Endothelial cell of umbilical vein (primary cell): ENCODE data around the gene THSD4. TPM values are rescaled to one million over a fixed set of nuclear protein-coding genes. Genes with fewer than 3 reads are reported as not detected.
A peak's percentile ranks its signal among the peaks of the same experiment; 100 is the strongest.

Source experiments
- BruUV-seq: library from RNA; stranded (reverse); fragments of 400-500 nt; replicated peaks from 2 replicates; lab custom pipeline; 2021; lab: Mats Ljungman, UMichigan
- CTCF ChIA-PET: fragments of 300-600, 350-600 bp; sonication (Branson Sonifier 250); formaldehyde crosslinking; loops from one replicate; lab custom pipeline; 2021; ENCODE audit warnings: antibody characterized with exemption, inconsistent platforms; lab: Charles Lee
- POLR2A ChIA-PET: fragments of 300-600, 350-600 bp; sonication (Branson Sonifier 250); formaldehyde crosslinking; loops from one replicate; lab custom pipeline; 2021; ENCODE audit warnings: antibody characterized with exemption, inconsistent platforms; lab: Charles Lee
- DNase-seq: peaks from one replicate; pipeline ENCODE4 v3.0.0-alpha.2; 2011; ENCODE audit warnings: low read depth, low spot score
- FAIRE-seq: peaks from 2 replicates; lab custom pipeline; 2011; peaks lifted over from hg19 to GRCh38; lab: Jason Lieb, UNC
- H2AFZ ChIP-seq: 2 replicates; pipeline ENCODE4 v1.6.0; 2012; ENCODE audit warnings: low read depth, low read length, control low read depth, inconsistent platforms
- H3K27ac ChIP-seq: 2 replicates; pipeline ENCODE4 v1.5.1; 2011; ENCODE audit warnings: low read depth, mild to moderate bottlenecking, control low read depth, low read length, moderate library complexity; ENCODE audit not compliant: insufficient read depth
- H3K27me3 ChIP-seq, 2 experiments: 2 replicates each; pipeline versions ENCODE4 v1.6.0 to v1.6.1; 2011; ENCODE audit warnings: low read length in 2 of 2, mixed read lengths in 1 of 2; ENCODE audit not compliant: control insufficient read depth in 2 of 2, insufficient read depth in 2 of 2
- H3K36me3 ChIP-seq, 2 experiments: 2 replicates in 1 of 2; 3 replicates in 1 of 2; pipeline ENCODE4 v1.5.1; 2011; ENCODE audit warnings: low read length in 2 of 2, mild to moderate bottlenecking in 1 of 2, moderate library complexity in 1 of 2; ENCODE audit not compliant: control insufficient read depth in 2 of 2, insufficient read depth in 2 of 2; ENCODE audit errors: extremely low read depth in 1 of 2
- H3K4me1 ChIP-seq: 3 replicates; pipeline ENCODE4 v1.5.1; 2011; ENCODE audit warnings: mild to moderate bottlenecking, low read length; ENCODE audit not compliant: control insufficient read depth, insufficient read depth; ENCODE audit errors: extremely low read depth
- H3K4me2 ChIP-seq: 2 replicates; pipeline ENCODE4 v1.6.1; 2011; ENCODE audit warnings: low read length, control low read depth, mixed read lengths; ENCODE audit not compliant: insufficient read depth
- H3K4me3 ChIP-seq, 3 experiments: fragments of 200-600 bp in 1 of 3; sonication (generic), shearing (Covaris generic) in 1 of 3; replicated peaks in 1 of 3; 2 replicates each; pipeline ENCODE4 v1.5.1; 2011 to 2016; ENCODE audit warnings: control low read depth in 3 of 3, low read length in 3 of 3, mild to moderate bottlenecking in 2 of 3, inconsistent platforms in 1 of 3, low read depth in 1 of 3, moderate library complexity in 1 of 3; ENCODE audit not compliant: insufficient read depth in 1 of 3
- H3K79me2 ChIP-seq: 2 replicates; pipeline ENCODE4 v1.6.0; 2012; ENCODE audit warnings: low read length, inconsistent platforms; ENCODE audit not compliant: control insufficient read depth, insufficient read depth
- H3K9ac ChIP-seq: replicated peaks from 2 replicates; pipeline ENCODE3; 2011; ENCODE audit warnings: low read length, control low read depth; ENCODE audit not compliant: insufficient read depth; ENCODE audit errors: extremely low read depth
- H3K9me1 ChIP-seq: replicated peaks from 3 replicates; pipeline ENCODE4 v1.6.0; 2011; ENCODE audit warnings: mild to moderate bottlenecking, low read length; ENCODE audit not compliant: control insufficient read depth, insufficient read depth; ENCODE audit errors: extremely low read depth
- H3K9me3 ChIP-seq: replicated peaks from 2 replicates; pipeline ENCODE4 v1.5.1; 2012; ENCODE audit warnings: low read length, inconsistent platforms; ENCODE audit not compliant: control insufficient read depth, insufficient read depth
- H4K20me1 ChIP-seq: replicated peaks from 2 replicates; pipeline ENCODE3; 2011; ENCODE audit warnings: mild to moderate bottlenecking, low read length; ENCODE audit not compliant: control insufficient read depth, insufficient read depth; ENCODE audit errors: extremely low read depth
- EZH2 ChIP-seq: IDR thresholded peaks from 2 replicates; pipeline ENCODE4 v1.6.1; 2012; ENCODE audit warnings: borderline replicate concordance, low read depth, mild to moderate bottlenecking, moderate library complexity, low read length, inconsistent platforms; ENCODE audit not compliant: severe bottlenecking
- GATA2 ChIP-seq: IDR thresholded peaks from 2 replicates; pipeline ENCODE4 v1.7.0; 2011; ENCODE audit warnings: low read depth, mild to moderate bottlenecking, moderate library complexity, mixed read lengths, low read length; ENCODE audit not compliant: insufficient read length, insufficient read depth
- JUN ChIP-seq: IDR thresholded peaks from 2 replicates; pipeline ENCODE4 v1.6.1; 2011; ENCODE audit warnings: borderline replicate concordance, low read depth; ENCODE audit not compliant: insufficient read length, insufficient read depth
- MAX ChIP-seq: IDR thresholded peaks from 2 replicates; pipeline ENCODE4 v1.6.1; 2011; ENCODE audit not compliant: insufficient read depth, insufficient read length
- MYC ChIP-seq: IDR thresholded peaks from one replicate; pipeline ENCODE4 v1.6.1; 2011; ENCODE audit warnings: mild to moderate bottlenecking, low read depth, low read length
- POLR2A ChIP-seq: IDR thresholded peaks from 2 replicates; pipeline ENCODE4 v1.6.1; 2012; ENCODE audit warnings: low read depth, mild to moderate bottlenecking, control low read depth, low read length
- POLR2AphosphoS5 ChIP-seq: IDR thresholded peaks from 2 replicates; pipeline ENCODE4 v1.6.1; 2012; ENCODE audit warnings: low read depth, mild to moderate bottlenecking, control low read depth, low read length, moderate library complexity; ENCODE audit not compliant: insufficient read depth
- dilution Hi-C: fragments of 300-500 bp; cut with MboI; formaldehyde crosslinking; loops from one replicate; pipeline ENCODE4 v1.15.0; 2019; ENCODE audit warnings: low sequenced_read_pairs; ENCODE audit not compliant: extremely low pct_ligation_motif_present
- intact Hi-C: fragments of 100-400 bp; cut with micrococcal nuclease; formaldehyde crosslinking; loops from one replicate; pipeline ENCODE4 v1.10.0; 2022
- polyA plus RNA-seq, 4 experiments: library from polyadenylated mRNA; depleted of rRNA in 3 of 4; stranded (reverse) in 3 of 4; unstranded in 1 of 4; fragments of >200 nt; gene quantifications; 2 replicates each; pipeline versions ENCODE4 v1.2.1 to v1.2.3, GENCODE V29; 2011 to 2012; ENCODE audit warnings: missing spikeins in 1 of 4
- total RNA-seq: library from RNA; stranded (reverse); gene quantifications from 2 replicates; pipeline ENCODE4 v1.2.3, GENCODE V29; 2021
- TF ChIP-seq, protein P1 (sequence below), 2 donors: IDR thresholded peaks; 1 replicate in 1 of 2; 2 replicates in 1 of 2; pipeline ENCODE4 v1.5.1; 2011; ENCODE audit warnings: low read length in 2 of 2, mild to moderate bottlenecking in 2 of 2, moderate library complexity in 2 of 2, control low read depth in 1 of 2, inconsistent platforms in 1 of 2, low read depth in 1 of 2; ENCODE audit not compliant: insufficient read depth in 1 of 2; ENCODE audit errors: extremely low read depth in 1 of 2

THSD4 gene
- total and polyA plus RNA-seq, 2 donors (not counting 3 experiments of a cell fraction or from before 2014, with no cell fraction given): 9.9 to 25.4 TPM

DNA sequence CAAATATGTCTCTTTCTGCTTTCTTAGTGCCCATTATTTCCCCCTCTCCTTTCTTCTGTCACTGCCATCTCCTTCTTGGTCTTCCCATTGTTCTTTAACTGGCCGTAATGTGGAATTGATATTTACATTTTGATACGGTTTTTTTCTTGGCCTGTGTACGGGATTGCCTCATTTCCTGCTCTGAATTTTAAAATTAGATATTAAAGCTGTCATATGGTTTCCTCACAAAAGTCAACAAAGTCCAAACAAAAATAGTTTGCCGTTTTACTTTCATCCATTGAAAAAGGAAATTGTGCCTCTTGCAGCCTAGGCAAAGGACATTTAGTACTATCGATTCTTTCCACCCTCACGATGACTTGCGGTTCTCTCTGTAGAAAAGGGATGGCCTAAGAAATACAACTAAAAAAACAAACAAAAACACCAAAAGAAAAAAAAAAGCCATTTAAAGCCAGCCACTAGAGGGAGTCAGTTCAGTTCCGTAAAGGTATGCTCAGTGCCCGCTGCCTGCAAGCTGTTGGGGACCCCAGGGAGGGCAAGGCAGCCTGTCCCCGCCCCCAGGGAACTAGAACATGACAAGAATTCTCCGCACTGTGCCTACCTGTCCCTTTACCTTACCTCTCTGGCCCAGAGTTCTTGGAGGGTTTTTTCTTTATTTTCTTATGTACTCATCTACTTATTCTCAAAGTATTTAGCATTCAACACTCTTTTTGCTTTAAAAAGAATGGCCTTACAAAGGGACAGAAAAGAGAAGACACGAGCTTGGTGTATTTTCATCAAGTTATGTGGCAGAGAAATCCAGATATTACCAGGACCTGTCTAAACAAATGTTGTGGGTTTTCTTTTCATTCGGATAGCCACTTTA is 665.1 kb downstream of the THSD4 start:
- Histone ChIP-seq H3K4me1 (peaks cover 19% of the 10 kb centered on the region), H3K9ac (peak overlapping the region; percentile 70), H3K27ac (peak overlapping the region; percentile 86), H3K9me3 (no peaks in the 10 kb centered on the region), H3K4me2 (peak overlapping the region; percentile 75), H3K9me1 (no peaks in the 10 kb centered on the region), H3K4me3 (peak overlapping the region in 1 of 3 experiments; percentile 51), H3K79me2 (no peaks in the 10 kb centered on the region), H4K20me1 (no peaks in the 10 kb centered on the region), H3K36me3 (no peaks in the 10 kb centered on the region), H3K27me3 (no peaks in the 10 kb centered on the region), H2AFZ (peak overlapping the region; percentile 50)
- dilution Hi-C loops (no loop called here), intact Hi-C loops (loop anchor here (1.0 to 2.0 kb wide), 5 partner anchors 11 to 376 kb away; no protein-coding TSS in a partner anchor)
- peak; percentile 88 for FAIRE-seq
- POLR2A ChIA-PET: interaction anchor here (1.0 kb wide), 1 partner anchor 10 kb away, joined by 3 read pairs; no protein-coding TSS in a partner anchor
- CTCF ChIA-PET: interaction anchor here (0.6 to 5.1 kb wide), 12 partner anchors 8 to 394 kb away, joined by 3 to 81 read pairs (median 10); no protein-coding TSS in a partner anchor
- peak; percentile 84 for DNase-seq
- BruUV-seq: no TSS peak
- TF ChIP-seq POLR2AphosphoS5 (no peak), JUN (peak; percentile 17), EZH2 (no peak), GATA2 (peak; percentile 21), MYC (no peak), POLR2A (no peak), MAX (no peak)
- TF ChIP-seq, protein P1, sequence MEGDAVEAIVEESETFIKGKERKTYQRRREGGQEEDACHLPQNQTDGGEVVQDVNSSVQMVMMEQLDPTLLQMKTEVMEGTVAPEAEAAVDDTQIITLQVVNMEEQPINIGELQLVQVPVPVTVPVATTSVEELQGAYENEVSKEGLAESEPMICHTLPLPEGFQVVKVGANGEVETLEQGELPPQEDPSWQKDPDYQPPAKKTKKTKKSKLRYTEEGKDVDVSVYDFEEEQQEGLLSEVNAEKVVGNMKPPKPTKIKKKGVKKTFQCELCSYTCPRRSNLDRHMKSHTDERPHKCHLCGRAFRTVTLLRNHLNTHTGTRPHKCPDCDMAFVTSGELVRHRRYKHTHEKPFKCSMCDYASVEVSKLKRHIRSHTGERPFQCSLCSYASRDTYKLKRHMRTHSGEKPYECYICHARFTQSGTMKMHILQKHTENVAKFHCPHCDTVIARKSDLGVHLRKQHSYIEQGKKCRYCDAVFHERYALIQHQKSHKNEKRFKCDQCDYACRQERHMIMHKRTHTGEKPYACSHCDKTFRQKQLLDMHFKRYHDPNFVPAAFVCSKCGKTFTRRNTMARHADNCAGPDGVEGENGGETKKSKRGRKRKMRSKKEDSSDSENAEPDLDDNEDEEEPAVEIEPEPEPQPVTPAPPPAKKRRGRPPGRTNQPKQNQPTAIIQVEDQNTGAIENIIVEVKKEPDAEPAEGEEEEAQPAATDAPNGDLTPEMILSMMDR (IDR thresholded peaks at IDR 0.05; ENCODE audit: extremely low read depth in 1 of 2, insufficient read depth in 1 of 2, low read depth in 1 of 2, low read length in 2 of 2): peak; percentile 76 to 77
